IPS DF 6.9 (cell line): ENCODE measurements around the gene CHGA.

Experiments used
- DNase-seq: peaks from one replicate; pipeline ENCODE4 v3.0.0-alpha.2; 2013; ENCODE audit warnings: low read depth, low spot score
- H3K27ac ChIP-seq: one replicate; pipeline ENCODE4 v1.5.1; 2013; ENCODE audit warnings: low read length, control low read depth
- H3K27me3 ChIP-seq: 2 replicates; pipeline ENCODE4 v1.6.1; 2013; ENCODE audit warnings: mild to moderate bottlenecking, low read length; ENCODE audit not compliant: control insufficient read depth, insufficient read depth
- H3K36me3 ChIP-seq: 2 replicates; pipeline ENCODE4 v1.6.1; 2013; ENCODE audit warnings: low read length; ENCODE audit not compliant: control insufficient read depth, insufficient read depth
- H3K4me1 ChIP-seq: 2 replicates; pipeline ENCODE4 v1.6.1; 2013; ENCODE audit warnings: low read length; ENCODE audit not compliant: control insufficient read depth, insufficient read depth
- H3K4me3 ChIP-seq: 2 replicates; pipeline ENCODE4 v1.5.1; 2013; ENCODE audit warnings: mild to moderate bottlenecking, low read length
- H3K9me3 ChIP-seq: 2 replicates; pipeline ENCODE4 v1.6.1; 2013; ENCODE audit warnings: low read length, inconsistent platforms; ENCODE audit not compliant: control insufficient read depth, insufficient read depth
- WGBS: extraction: QIAGEN DNeasy Blood & Tissue Kit; methylation state at CpG from one replicate; pipeline ENCODE4 v1.1.7; 2013; ENCODE audit warnings: mixed read lengths, missing lambda C conversion rate; ENCODE audit not compliant: insufficient read length, insufficient coverage; 5-methylcytosine and 5-hydroxymethylcytosine counted together

The CHGA gene

DNA sequence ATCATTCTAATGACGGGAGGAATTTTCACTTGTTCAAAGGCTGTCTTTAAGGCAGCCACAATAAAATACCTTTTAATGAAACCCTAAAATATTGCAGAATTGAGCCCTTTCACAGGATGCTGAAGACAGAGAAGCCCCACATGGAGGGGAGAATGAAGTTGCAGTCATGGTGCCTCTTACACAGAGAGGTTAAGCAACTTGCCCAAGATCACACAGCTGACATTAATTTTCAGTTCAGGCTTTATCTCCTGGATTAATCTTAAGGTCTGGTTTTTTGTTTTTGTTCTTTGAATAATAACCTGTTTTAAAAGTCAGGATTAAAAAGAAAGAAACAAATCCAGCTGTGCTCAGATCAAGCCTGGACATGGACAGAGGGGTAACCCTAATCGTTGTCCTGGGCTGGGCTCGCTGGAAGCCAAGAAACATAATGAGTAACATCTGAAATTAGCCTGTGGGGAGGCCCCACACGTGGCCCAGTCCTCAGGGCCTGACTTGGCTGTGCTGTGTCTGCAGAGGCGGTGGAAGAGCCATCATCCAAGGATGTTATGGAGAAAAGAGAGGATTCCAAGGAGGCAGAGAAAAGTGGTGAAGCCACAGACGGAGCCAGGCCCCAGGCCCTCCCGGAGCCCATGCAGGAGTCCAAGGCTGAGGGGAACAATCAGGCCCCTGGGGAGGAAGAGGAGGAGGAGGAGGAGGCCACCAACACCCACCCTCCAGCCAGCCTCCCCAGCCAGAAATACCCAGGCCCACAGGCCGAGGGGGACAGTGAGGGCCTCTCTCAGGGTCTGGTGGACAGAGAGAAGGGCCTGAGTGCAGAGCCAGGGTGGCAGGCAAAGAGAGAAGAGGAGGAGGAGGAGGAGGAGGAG lies 8.0 kb downstream of the CHGA start:
- no peak for DNase-seq
- Histone ChIP-seq H3K27ac (no peak overlapping the region), H3K9me3 (no peaks in the 10 kb centered on the region), H3K27me3 (no peaks in the 10 kb centered on the region), H3K4me1 (no peaks in the 10 kb centered on the region), H3K4me3 (no peak overlapping the region), H3K36me3 (no peaks in the 10 kb centered on the region)
- WGBS: no CpG with 5 or more reads among the region's 8 CpGs

DNA sequence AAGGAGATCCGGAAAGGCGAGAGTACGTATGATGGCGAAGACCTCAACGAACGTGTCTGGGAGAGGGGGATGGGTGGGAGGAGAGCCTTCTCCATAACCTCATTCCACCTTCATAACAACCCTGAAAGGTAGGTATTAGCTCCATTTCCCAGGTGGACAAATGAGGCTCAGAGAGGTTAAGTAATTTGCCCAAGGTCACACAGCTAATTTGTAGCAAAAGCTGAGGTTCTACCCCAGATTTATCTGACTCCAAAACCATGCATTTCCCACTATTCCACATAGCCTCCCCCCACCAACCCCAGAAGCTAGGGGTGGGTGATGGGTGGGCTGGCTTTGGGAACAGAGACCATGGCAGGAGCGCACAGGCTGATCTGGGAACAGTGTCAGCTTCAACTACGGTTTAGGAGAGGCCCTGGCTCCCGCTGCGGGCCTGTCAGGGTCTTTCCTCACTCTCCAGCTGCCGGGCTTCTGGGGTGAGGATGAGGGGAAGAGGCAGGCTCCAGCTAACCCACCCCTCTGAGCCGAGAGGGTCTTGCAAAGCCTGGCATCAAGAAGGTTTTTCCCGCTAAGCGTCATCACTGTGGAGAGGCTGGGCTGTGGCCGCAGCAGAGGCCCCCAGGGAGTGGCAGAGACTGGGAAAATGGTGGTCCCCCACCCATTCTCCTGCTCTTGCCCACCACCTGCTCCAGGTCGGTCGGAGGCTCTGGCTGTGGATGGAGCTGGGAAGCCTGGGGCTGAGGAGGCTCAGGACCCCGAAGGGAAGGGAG lies 8.9 kb downstream of the CHGA start:
- Histone ChIP-seq H3K36me3 (no peaks in the 10 kb centered on the region), H3K4me1 (no peaks in the 10 kb centered on the region), H3K9me3 (no peaks in the 10 kb centered on the region), H3K4me3 (no peak overlapping the region), H3K27ac (no peak overlapping the region), H3K27me3 (no peaks in the 10 kb centered on the region)
- WGBS: no CpG with 5 or more reads among the region's 18 CpGs
- DNase-seq: no peak

DNA sequence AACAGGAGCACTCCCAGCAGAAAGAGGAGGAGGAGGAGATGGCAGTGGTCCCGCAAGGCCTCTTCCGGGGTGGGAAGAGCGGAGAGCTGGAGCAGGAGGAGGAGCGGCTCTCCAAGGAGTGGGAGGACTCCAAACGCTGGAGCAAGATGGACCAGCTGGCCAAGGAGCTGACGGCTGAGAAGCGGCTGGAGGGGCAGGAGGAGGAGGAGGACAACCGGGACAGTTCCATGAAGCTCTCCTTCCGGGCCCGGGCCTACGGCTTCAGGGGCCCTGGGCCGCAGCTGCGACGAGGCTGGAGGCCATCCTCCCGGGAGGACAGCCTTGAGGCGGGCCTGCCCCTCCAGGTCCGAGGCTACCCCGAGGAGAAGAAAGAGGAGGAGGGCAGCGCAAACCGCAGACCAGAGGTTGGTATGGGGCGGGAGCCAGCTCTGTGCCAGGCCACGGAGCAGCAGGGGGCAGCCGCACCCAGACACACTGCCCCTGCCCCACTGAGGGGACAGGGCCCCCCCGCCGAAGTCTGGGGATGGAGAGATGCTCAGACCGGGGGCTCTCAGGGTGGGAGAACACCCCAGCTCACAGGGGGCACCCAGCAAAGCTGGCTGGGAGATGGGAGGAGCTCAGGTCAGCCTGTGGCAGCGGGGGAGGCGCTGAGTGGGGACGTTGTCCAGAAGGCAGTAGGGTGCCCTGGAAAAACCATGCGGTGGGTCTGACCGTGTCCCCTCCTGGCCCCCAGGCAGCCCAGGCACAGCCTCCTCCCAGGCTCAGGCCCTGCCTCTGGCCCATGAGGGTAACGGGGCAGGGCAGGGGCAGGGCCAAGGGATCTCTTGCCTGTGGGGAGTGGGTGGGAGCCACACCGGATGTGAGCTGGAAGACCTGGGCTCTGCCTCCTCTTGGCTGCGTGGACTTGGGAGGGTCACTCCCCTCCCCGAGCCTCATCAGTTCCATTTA lies 9.8 kb downstream of the CHGA start:
- H3K9me3 ChIP-seq: no peaks in the 10 kb centered on the region
- H3K27me3 ChIP-seq: no peaks in the 10 kb centered on the region
- no peaks in the 10 kb centered on the region for H3K4me1 ChIP-seq
- no peak overlapping the region for H3K4me3 ChIP-seq
- H3K27ac ChIP-seq: no peak overlapping the region
- H3K36me3 ChIP-seq: no peaks in the 10 kb centered on the region
- no peak for DNase-seq
- no CpG with 5 or more reads among the region's 35 CpGs for WGBS

DNA sequence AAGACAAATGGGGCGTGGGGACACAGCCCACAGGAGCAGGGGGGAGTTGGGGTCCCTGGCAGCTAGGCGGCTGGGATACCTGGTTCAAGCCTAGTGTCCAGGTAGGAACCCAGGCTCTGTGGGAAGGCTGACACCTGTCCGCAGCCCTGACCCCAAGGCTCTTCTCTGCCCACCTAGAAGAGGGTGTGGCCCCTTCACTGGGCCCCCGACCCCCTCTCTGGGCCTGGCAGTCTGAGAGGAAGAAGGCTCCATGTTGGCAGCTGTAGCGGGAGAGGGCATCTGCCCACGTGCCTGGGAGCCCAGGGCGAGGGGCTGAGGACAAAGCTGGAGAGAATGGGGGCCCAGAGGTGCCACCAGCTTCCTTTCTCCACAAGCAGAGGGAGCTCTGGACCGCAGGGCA lies 10.5 kb downstream of the CHGA start:
- H3K4me3 ChIP-seq: no peak overlapping the region
- H3K4me1 ChIP-seq: no peaks in the 10 kb centered on the region
- H3K36me3 ChIP-seq: no peaks in the 10 kb centered on the region
- no peak overlapping the region for H3K27ac ChIP-seq
- H3K9me3 ChIP-seq: no peaks in the 10 kb centered on the region
- no peaks in the 10 kb centered on the region for H3K27me3 ChIP-seq
- WGBS: no CpG with 5 or more reads among the region's 8 CpGs
- DNase-seq: no peak

DNA sequence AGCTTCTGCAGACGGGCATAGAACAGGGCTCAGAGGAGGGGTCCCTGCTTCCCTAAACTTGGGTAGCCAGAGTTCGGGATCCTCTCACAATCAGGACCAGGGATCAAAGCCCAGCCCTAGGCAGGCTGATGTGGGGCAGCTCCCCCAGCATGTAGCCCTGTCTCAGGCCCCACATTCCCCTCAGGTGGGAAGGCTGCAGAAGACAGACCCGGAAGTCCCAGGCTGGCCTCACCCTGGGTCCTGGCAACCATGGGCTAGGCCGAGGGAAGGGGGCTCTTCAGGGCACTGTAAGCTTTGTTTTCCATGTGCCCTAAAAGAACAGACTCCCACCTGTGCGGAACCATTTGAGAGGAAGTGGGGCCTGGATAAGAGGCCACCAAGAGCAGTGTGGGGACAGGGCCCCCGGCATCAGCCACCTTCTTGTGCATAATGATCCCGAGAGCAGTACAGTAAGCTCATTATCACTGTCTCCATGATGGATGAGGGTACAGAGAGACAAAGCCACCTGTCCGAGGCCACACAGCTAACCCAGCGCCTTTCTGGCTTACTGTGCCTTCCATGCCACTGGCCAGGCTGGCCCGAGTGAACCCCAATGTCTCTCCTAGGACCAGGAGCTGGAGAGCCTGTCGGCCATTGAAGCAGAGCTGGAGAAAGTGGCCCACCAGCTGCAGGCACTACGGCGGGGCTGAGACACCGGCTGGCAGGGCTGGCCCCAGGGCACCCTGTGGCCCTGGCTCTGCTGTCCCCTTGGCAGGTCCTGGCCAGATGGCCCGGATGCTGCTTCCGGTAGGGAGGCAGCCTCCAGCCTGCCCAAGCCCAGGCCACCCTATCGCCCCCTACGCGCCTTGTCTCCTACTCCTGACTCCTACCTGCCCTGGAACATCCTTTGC lies 11.5 kb downstream of the CHGA start:
- Histone ChIP-seq H3K4me3 (no peak overlapping the region), H3K27me3 (no peaks in the 10 kb centered on the region), H3K36me3 (no peaks in the 10 kb centered on the region), H3K9me3 (no peaks in the 10 kb centered on the region), H3K4me1 (no peaks in the 10 kb centered on the region), H3K27ac (no peak overlapping the region)
- WGBS: no CpG with 5 or more reads among the region's 19 CpGs
- DNase-seq: no peak

DNA sequence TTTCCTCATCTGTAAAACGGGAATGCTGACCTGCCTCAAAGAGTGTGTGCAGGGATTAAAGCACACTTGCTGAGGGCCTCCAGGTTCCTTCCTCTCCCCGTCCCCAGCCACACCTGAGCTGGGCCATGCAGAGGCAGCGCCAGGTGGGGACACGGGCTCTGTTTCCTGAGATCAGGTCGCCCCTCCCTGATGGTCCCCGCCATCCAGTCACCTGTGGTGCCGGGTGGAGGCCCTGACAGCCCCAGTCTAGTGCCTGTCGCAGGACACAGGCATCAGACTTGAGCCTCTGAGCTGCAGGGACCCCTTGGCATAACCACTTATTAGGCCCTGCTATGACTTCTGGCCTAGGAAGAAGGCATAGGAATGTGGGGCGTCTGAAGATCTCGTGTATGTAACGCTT lies 12.5 kb downstream of the CHGA start:
- Histone ChIP-seq H3K27ac (no peak overlapping the region), H3K36me3 (no peaks in the 10 kb centered on the region), H3K4me3 (no peak overlapping the region), H3K9me3 (no peaks in the 10 kb centered on the region), H3K4me1 (no peaks in the 10 kb centered on the region), H3K27me3 (no peaks in the 10 kb centered on the region)
- WGBS: no CpG with 5 or more reads among the region's 11 CpGs
- no peak for DNase-seq

DNA sequence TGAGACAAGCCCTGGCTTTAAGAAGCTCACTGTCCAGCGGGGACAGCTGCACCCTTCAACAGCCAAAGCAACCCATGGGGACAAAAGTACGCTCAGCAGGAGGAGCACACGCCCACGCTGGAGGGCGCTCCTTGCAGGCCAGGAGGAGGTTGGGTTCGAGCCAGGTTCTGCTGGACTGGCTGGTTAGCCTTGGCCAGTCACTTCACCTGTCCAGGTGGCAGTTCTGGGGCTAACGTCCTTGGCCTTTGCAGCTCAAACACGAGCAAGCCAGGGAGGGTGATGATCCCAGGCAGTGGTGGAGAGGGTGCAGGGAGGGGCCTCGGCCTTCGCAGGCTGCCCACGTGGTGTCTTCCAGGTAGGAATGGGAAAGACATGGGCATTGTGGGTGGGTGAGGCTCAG lies 13.1 kb downstream of the CHGA start:
- Histone ChIP-seq H3K36me3 (no peaks in the 10 kb centered on the region), H3K27ac (no peak overlapping the region), H3K9me3 (no peaks in the 10 kb centered on the region), H3K4me1 (no peaks in the 10 kb centered on the region), H3K4me3 (no peak overlapping the region), H3K27me3 (no peaks in the 10 kb centered on the region)
- no CpG with 5 or more reads among the region's 11 CpGs for WGBS
- DNase-seq: no peak

DNA sequence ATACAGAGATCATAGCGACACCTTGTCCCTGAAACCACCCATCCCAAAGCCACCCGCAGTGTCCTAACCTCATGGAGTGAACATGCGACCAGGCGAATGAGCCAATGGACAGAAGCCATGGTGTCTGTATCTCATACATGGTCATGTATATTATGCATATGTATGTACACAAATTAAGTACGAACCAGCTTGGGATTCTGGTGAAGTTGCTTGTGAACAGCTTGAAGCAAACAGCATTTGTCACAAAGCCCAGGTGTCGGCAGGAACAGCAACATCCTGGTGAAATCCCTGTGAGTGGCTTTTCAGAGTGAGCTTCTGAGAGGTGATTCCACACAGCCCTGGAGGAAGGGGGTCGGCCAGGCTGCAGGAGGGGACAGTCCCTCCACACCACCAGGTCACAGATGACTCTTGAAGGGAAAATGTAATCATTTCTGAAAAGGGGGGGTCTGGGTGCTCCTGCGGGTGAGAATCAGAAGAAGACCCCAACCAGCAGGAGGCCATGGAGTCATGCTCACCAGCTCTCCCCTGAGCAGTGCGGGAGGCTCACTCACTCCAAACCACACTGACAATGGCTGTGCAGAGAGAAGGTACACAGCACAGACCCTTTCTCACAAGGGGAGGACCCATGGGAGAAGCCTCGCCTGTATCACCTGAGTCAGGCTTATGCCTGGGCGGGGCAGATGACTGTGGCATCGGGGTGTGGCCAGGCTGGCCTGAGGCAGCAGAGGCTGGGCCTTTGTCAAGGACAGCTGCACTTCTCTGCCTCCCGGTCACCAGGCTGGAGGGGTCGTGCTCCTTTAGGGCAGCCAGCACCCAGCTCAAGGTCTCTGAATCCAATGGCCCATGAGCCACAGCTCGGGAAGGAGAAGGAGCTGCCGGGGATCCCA lies 14.3 kb downstream of the CHGA start:
- Histone ChIP-seq H3K36me3 (peaks cover 2% of the 10 kb centered on the region; the same call in 1 of the 2 replicates), H3K9me3 (no peaks in the 10 kb centered on the region), H3K4me3 (no peak overlapping the region), H3K27ac (no peak overlapping the region), H3K27me3 (no peaks in the 10 kb centered on the region), H3K4me1 (no peaks in the 10 kb centered on the region; the same call in 1 of the 2 replicates)
- WGBS: no CpG with 5 or more reads among the region's 16 CpGs
- DNase-seq: no peak
